Neural cell (in vitro differentiated cells): Measurements from ENCODE around the gene URI1. TPM values are rescaled to one million over a fixed set of nuclear protein-coding genes. Genes with fewer than 3 reads are reported as not detected.

Source experiments
- H2AFZ ChIP-seq: fragments of 200-600, 300-800 bp; sonication (generic), shearing (Covaris generic); 2 replicates; pipeline ENCODE4 v1.6.0; 2014; ENCODE audit warnings: low read depth, mild to moderate bottlenecking, antibody characterized with exemption, low read length, moderate library complexity
- H3F3A ChIP-seq: fragments of 200-600 bp; shearing (Covaris generic); 2 replicates; pipeline ENCODE4 v1.6.1; 2016; ENCODE audit warnings: mild to moderate bottlenecking, moderate library complexity, mixed read lengths, antibody characterized with exemption, low read length; ENCODE audit not compliant: insufficient read depth, poor library complexity, severe bottlenecking
- H3K27ac ChIP-seq: fragments of 200-600, 300-800 bp; sonication (generic), shearing (Covaris generic); 2 replicates; pipeline ENCODE4 v1.5.1; 2014; ENCODE audit warnings: mild to moderate bottlenecking, low read length, moderate library complexity
- H3K27me3 ChIP-seq: fragments of 300-800, 200-600 bp; sonication (generic), shearing (Covaris generic); 2 replicates; pipeline ENCODE4 v1.6.0; 2014; ENCODE audit warnings: mild to moderate bottlenecking, low read depth, low read length, moderate library complexity; ENCODE audit not compliant: insufficient read depth
- H3K36me3 ChIP-seq: fragments of 300-800, 200-600 bp; sonication (generic), shearing (Covaris generic); 2 replicates; pipeline ENCODE4 v1.5.1; 2014; ENCODE audit warnings: mild to moderate bottlenecking, antibody characterized with exemption, low read length, moderate library complexity; ENCODE audit not compliant: insufficient read depth
- H3K4me2 ChIP-seq: fragments of 300-800, 200-600 bp; sonication (generic), shearing (Covaris generic); 2 replicates; pipeline ENCODE4 v1.6.0; 2014; ENCODE audit warnings: mild to moderate bottlenecking, low read length
- H3K4me3 ChIP-seq: fragments of 300-800, 200-600 bp; sonication (generic), shearing (Covaris generic); 2 replicates; pipeline ENCODE4 v1.5.1; 2014; ENCODE audit warnings: mild to moderate bottlenecking, low read length, moderate library complexity
- H3K79me2 ChIP-seq: fragments of 200-600 bp; shearing (Covaris generic); replicated peaks from 2 replicates; pipeline ENCODE4 v1.6.0; 2014; ENCODE audit warnings: mild to moderate bottlenecking, low read length, moderate library complexity; ENCODE audit not compliant: insufficient read depth
- H3K9ac ChIP-seq: fragments of 300-800, 200-600 bp; sonication (generic), shearing (Covaris generic); 2 replicates; pipeline ENCODE4 v1.6.1; 2016; ENCODE audit warnings: mild to moderate bottlenecking, low read length, mixed read lengths
- H3K9me2 ChIP-seq: fragments of 200-600 bp; shearing (Covaris generic); 2 replicates; pipeline ENCODE4 v1.6.1; 2016; ENCODE audit warnings: mild to moderate bottlenecking, low read length, mixed read lengths; ENCODE audit not compliant: insufficient read depth
- H3K9me3 ChIP-seq: fragments of 200-600, 300-800 bp; sonication (generic), shearing (Covaris generic); 2 replicates; pipeline ENCODE4 v1.6.1; 2016; ENCODE audit warnings: mild to moderate bottlenecking, mixed run types, low read length, moderate library complexity, mixed read lengths
- H4K20me1 ChIP-seq: fragments of 200-600 bp; shearing (Covaris generic); 2 replicates; pipeline ENCODE4 v1.6.1; 2016; ENCODE audit warnings: mild to moderate bottlenecking, mixed run types; ENCODE audit not compliant: insufficient read depth
- EP300 ChIP-seq: fragments of 450-650 bp; conservative IDR thresholded peaks from 2 replicates; pipeline ENCODE4 v1.6.1; 2014; ENCODE audit warnings: antibody characterized with exemption, mild to moderate bottlenecking, moderate library complexity; ENCODE audit not compliant: poor library complexity, severe bottlenecking
- EZH2 ChIP-seq: fragments of 200-600, 300-800 bp; shearing (Covaris generic), sonication (generic); IDR thresholded peaks from 2 replicates; pipeline ENCODE4 v1.6.1; 2014; ENCODE audit warnings: antibody characterized with exemption, low read length, borderline replicate concordance, mild to moderate bottlenecking; ENCODE audit not compliant: insufficient read depth, poor library complexity, severe bottlenecking
- MXI1 ChIP-seq: fragments of 450-650 bp; conservative IDR thresholded peaks from 2 replicates; pipeline ENCODE4 v1.6.1; 2014; ENCODE audit warnings: antibody characterized with exemption, mild to moderate bottlenecking; ENCODE audit not compliant: poor library complexity, severe bottlenecking
- POLR2AphosphoS5 ChIP-seq: IDR thresholded peaks from 2 replicates; pipeline ENCODE4 v1.6.1; 2012
- RAD21 ChIP-seq: fragments of 450-650 bp; conservative IDR thresholded peaks from 2 replicates; pipeline ENCODE4 v1.6.1; 2014; ENCODE audit warnings: antibody characterized with exemption, mild to moderate bottlenecking, moderate library complexity
- REST ChIP-seq: IDR thresholded peaks from 2 replicates; pipeline ENCODE4 v1.6.1; 2012; ENCODE audit warnings: borderline replicate concordance
- SMC3 ChIP-seq: fragments of 450-650 bp; conservative IDR thresholded peaks from 2 replicates; pipeline ENCODE4 v1.6.1; 2014; ENCODE audit warnings: antibody characterized with exemption, mild to moderate bottlenecking, moderate library complexity; ENCODE audit not compliant: poor library complexity
- TAF1 ChIP-seq: IDR thresholded peaks from 2 replicates; pipeline ENCODE4 v1.6.1; 2012; ENCODE audit warnings: low read depth
- polyA plus RNA-seq: library from polyadenylated mRNA; depleted of rRNA; stranded (reverse); fragments of >200 nt; gene quantifications from 2 replicates; pipeline ENCODE4 v1.2.3, GENCODE V29; 2014
- TF ChIP-seq, protein P1 (sequence below): fragments of 450-650 bp; IDR thresholded peaks from 2 replicates; pipeline ENCODE4 v1.5.1; 2014; ENCODE audit warnings: antibody characterized with exemption, mild to moderate bottlenecking, moderate library complexity; ENCODE audit not compliant: poor library complexity, severe bottlenecking

The URI1 gene
- polyA plus RNA-seq, 1 donor from 2014 or later, result 55.4 TPM

GRCh38 chr19:30061223-30062064 is 119.4 kb downstream of the URI1 start:
- Histone ChIP-seq H2AFZ (no peak overlapping the region), H3K36me3 (no peaks in the 10 kb centered on the region), H3K27me3 (no peaks in the 10 kb centered on the region), H3K9me2 (no peaks in the 10 kb centered on the region), H3K9me3 (no peaks in the 10 kb centered on the region), H3K79me2 (no peaks in the 10 kb centered on the region), H4K20me1 (no peaks in the 10 kb centered on the region), H3K4me3 (no peak overlapping the region), H3F3A (peaks cover 5% of the 10 kb centered on the region), H3K9ac (no peak overlapping the region), H3K27ac (no peak overlapping the region), H3K4me2 (no peak overlapping the region)
- TF ChIP-seq SMC3, result no peak
- TF ChIP-seq POLR2AphosphoS5, result no peak
- no peak for TF ChIP-seq EP300
- no peak for TF ChIP-seq RAD21
- no peak for TF ChIP-seq MXI1
- TF ChIP-seq, protein P1, sequence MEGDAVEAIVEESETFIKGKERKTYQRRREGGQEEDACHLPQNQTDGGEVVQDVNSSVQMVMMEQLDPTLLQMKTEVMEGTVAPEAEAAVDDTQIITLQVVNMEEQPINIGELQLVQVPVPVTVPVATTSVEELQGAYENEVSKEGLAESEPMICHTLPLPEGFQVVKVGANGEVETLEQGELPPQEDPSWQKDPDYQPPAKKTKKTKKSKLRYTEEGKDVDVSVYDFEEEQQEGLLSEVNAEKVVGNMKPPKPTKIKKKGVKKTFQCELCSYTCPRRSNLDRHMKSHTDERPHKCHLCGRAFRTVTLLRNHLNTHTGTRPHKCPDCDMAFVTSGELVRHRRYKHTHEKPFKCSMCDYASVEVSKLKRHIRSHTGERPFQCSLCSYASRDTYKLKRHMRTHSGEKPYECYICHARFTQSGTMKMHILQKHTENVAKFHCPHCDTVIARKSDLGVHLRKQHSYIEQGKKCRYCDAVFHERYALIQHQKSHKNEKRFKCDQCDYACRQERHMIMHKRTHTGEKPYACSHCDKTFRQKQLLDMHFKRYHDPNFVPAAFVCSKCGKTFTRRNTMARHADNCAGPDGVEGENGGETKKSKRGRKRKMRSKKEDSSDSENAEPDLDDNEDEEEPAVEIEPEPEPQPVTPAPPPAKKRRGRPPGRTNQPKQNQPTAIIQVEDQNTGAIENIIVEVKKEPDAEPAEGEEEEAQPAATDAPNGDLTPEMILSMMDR, result no peak
- TF ChIP-seq EZH2, result no peak
- no peak for TF ChIP-seq TAF1
- no peak for TF ChIP-seq REST

- H3K9me3 ChIP-seq, result no peaks in the 10 kb centered on the region
- H3K4me3 ChIP-seq, result no peak overlapping the region
- no peak overlapping the region for H2AFZ ChIP-seq
- H3K4me2 ChIP-seq, result no peak overlapping the region
- no peak overlapping the region for H3K9ac ChIP-seq
- peaks cover 5% of the 10 kb centered on the region for H3F3A ChIP-seq
- no peaks in the 10 kb centered on the region for H3K27me3 ChIP-seq
- TF ChIP-seq EP300, result no peak
- TF ChIP-seq MXI1, result no peak
- TF ChIP-seq EZH2, result no peak
- TF ChIP-seq, protein P1, result no peak
- no peak for TF ChIP-seq RAD21
- TF ChIP-seq REST, result no peak
- TF ChIP-seq POLR2AphosphoS5, result no peak
- no peaks in the 10 kb centered on the region for H3K36me3 ChIP-seq
- H4K20me1 ChIP-seq, result no peaks in the 10 kb centered on the region
- H3K9me2 ChIP-seq, result no peaks in the 10 kb centered on the region
- H3K79me2 ChIP-seq, result no peaks in the 10 kb centered on the region
- H3K27ac ChIP-seq, result no peak overlapping the region
Measured at GRCh38 chr19:30062065-30062906, 120.2 kb downstream of the URI1 start.
